Hematopoietic multipotent progenitor cell (in vitro differentiated cells): ENCODE data around the gene MOB1B. TPM values are rescaled to one million over a fixed set of nuclear protein-coding genes. Genes with fewer than 3 reads are reported as not detected.
"Not testable (repeated sequence)": the region's sequence is repeated elsewhere in the genome, so short reads cannot be mapped to it uniquely, and the experiment has no call there.

Source experiments
- DNase-seq, 3 donors: peaks; one replicate each; pipeline ENCODE4 v3.0.0-alpha.2; 2011 to 2015; ENCODE audit warnings: low read depth in 2 of 3, low spot score in 2 of 3
- total RNA-seq: library from RNA; depleted of rRNA; stranded (reverse); fragments of >200 nt; gene quantifications from one replicate; pipeline ENCODE4 v1.2.3, GENCODE V29; 2012

The MOB1B gene
- total RNA-seq, 1 donor: 4.8 TPM

DNA sequence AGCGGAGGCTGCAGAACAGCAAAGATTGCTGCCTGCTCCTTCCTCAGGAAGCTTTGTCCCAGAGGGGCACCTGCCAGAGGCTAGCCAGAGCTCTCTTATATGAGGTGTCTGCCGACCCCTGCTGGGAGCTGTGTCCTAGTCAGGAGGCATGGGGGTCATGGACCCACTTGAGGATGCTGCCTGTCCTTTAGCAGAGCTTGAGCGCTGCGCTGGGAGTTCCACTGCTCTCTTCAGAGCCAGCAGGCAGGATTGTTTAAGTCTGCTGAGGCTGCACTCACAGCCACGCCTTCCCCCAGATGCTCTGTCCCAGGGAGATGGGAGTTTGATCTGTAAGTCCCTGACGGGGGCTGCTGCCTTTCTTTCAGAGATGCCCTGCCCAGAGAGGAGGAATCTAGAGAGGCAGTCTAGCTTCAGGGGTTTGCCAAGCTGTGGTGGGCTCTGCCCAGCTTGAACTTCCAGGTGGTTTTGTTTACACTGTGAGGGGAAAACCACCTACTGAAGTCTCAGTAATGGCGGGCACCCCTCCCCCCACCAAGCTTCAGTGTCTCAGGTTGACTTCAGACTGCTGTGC lies 102.2 kb downstream of the MOB1B start:
- peak in 2 of 3 donors; percentile 26 to 42 for DNase-seq

DNA sequence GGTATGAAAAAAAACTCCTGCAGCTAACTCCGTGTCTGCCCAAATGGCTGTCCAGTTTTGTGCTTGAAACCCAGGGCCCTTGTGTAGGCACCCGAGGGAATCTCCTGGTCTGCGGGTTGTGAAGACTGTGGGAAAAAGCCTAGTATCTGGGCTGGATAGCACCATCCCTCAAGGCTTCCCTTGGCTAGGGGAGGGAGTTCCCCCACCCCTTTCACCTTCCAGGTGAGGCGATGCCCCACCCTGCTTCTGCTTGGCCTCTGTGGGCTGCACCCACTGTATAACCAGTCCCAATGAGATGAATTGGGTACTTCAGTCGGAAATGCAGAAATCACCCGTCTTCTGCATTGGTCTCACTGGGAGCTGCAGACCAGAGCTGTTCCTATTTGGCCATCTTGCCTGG lies 102.9 kb downstream of the MOB1B start:
- DNase-seq: not testable (repeated sequence)

DNA sequence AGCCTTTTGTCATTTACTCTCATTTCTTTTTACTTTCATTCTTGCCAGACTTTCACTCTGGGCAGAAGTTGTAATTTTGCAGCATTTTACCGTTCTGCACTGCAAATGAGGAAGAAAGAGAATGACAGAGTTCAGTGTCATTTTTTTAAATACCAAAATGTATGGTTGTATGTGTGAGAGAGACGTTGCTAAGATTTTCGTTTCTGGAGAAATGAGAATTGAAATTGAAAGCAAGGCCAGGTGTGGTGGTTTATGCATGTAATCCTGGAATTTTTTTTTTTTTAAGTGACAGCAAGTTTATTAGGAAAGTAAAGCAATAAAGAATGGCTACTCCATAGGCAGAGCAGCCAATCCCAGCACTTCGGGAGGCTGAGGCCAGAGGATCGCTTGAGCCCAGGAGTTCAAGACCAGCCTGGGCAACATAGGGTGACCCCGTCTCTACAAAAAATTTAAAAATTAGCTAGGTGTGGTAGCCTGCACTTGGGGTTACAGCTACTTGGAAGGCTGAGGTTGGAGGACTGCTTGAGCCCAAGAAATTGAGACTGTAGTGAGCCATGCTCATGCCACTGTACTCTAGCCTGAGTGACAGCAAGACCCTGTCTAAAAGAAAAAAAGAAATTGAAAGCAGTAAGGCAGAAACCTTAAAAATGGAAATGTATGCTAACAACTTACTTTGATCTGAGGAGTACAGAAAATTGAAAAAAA lies 104.2 kb downstream of the MOB1B start:
- DNase-seq: peak in 2 of 3 donors; percentile 50 to 81

DNA sequence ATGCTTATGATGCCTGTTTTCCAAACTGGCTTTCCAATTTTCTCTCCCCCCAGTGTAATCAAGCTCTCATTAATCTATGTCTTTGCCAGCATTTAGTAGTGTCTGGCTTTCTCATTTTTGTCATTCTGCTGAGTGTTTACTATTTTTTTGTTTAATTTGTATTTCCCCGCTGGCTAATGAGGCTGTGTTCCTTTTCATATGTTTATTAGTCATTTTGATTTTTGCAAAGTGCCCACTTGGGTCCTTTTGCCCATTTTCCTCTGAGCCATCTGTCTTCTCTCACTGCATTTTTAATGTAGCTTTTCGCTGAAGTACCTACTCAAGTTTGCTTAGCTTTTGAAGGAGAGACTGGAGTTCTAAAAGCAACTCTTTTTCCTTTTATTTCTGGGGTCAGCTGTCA lies 106.0 kb downstream of the MOB1B start:
- DNase-seq: no peak

DNA sequence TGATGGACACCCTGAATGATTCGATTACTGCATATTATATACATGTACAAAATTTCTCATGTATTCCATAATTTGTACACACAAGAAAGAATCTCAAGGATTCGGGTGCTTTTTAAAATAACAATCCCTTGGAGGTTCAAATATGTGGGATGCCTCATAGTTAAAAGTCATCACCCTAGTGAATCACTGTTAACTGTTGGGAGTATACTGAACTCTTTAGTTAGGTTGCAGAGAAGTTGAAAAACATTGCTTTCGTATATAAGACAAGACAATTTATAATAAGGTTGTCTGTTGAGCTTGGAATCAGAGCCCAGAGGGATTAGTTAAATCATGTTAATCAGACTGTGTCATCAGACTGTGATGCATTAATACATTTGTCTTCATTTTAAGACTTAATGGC lies 106.9 kb downstream of the MOB1B start:
- no peak for DNase-seq

DNA sequence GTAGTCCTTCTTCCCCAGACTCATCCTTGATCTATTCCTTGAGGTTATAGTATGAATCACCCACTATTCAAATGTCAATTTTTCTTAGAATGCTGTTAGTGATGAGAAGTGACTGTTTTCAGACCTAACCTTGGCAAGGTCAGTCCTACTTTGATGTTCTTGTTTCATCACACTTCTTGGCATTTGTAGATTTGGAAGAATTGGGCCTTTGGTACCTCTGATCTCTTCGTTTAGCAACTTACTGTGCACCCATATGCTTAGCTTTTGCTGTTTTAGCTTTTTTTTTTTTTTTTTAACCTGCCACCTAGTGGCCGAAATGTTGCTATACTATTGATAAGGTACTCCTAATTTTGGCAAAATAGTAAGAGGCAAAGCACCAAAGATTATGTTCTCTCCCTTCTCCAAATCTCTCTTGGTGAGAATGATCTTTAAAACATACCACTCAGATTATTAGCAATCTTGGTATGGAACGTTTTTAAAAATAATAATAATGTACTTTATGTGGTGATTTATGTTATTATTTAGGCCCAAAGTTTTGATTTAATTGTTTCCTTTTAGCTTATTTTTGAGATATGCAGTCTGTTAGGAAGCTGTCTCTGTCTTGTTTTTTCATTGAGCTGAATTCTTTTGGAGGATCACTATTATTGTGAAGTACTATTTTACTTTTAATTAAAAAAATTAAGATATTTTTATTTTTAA lies 107.9 kb downstream of the MOB1B start:
- DNase-seq: peak in 2 of 3 donors; percentile 47 to 66

DNA sequence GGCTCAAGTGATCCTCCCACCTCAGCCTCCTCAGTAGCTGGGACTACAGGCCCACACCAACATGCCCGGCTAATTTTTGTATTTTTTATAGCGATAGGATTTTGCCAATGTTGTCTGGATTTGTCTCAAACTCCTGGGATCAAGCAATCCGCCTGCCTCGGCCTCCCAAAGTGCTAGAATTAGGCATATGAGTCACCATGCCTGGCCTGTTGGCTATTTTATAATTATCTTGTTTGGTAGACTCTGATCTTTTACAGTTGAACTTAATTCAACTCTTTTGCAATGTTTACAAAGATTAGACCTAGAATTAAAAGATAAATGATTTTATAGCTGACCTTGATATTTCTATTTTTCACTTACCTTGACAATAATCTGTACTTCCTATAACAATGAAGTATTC lies 109.3 kb downstream of the MOB1B start:
- no peak for DNase-seq

DNA sequence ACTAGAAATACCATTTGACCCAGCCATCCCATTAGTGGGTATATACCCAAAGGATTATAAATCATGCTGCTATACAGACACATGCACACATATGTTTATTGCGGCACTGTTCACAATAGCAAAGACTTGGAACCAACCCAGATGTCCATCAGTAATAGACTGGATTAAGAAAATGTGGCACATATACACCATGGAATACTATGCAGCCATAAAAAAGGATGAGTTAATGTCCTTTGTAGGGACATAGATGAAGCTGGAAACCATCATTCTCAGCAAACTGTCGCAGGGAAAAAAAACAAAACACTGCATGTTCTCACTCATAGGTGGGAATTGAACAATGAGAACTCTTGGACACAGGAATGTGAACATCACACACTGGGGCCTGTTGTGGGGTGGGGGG lies 115.2 kb downstream of the MOB1B start:
- not testable (repeated sequence) for DNase-seq

DNA sequence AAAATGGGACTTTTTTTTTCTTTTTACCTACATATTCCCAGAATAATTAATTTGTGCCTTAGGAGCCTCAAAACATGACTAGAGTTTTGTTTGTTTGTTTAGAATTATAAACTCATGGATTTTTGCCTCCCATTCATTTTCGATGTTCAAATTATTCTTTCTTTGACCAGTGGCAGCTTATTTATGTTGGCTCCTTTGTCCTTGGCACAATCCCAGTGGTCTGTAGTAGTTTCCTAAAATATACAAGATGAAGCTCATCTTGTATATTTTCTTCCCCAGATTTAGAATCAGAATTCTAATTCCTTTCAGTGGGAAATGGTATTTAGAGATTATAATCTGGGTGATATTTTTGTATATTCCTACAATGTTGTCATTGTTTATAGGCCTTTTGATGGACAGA lies 118.4 kb downstream of the MOB1B start:
- no peak for DNase-seq

DNA sequence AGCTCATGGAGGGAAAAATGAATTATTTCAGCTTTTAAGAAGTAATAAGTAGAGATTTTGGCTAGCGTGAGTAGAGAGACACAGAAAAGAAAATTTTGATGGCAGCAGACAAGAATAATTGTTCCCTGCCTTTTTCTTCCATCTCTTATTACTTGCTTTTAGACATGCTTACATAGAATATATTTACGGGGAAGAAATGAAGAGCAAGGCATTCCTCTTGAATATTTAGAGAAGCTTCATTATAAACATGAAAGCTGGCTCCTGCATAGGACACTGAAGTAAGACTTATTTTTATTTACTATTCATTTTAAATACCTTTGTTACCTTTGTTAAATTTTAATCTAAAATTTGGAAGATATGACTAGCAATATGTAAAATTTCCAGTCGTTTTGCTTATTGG lies 123.5 kb downstream of the MOB1B start:
- DNase-seq: no peak

DNA sequence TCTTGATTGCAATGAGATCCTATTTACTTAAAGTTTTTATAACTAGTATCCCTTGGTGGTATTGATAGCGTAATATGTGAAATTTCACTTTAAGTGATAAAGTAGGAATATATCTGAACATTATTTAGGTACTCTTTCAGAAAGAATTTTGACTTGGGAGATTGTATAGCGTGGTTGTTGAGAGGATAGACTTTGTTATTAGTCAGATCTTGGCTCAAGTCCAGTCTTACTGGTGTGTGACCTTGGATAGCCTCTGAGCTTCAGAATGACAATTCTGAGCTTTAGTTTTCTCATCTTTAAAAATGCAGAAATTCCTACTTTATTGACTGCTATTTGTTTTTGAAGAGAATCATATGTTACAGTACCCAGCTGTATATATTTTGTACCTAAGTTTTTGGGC lies 123.9 kb downstream of the MOB1B start:
- DNase-seq: peak in 2 of 3 donors; percentile 26 to 28

DNA sequence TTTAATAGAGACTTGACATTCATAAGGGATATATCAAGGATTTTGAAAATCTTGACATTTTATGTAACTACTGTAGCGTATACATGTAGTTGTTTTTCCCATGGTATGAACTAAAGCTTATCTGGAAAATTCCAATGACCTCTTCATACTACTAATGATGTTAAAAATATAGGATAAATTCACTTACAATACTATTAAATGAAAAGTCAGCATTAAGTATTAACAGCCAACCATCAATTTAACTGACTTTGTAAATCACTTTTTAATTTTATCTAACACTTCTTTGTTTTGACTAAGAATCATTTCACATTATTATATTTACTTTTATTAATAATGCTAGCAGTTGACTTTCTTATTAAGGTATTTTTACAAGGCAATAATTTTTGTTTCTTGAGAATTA lies 125.4 kb downstream of the MOB1B start:
- DNase-seq: no peak

DNA sequence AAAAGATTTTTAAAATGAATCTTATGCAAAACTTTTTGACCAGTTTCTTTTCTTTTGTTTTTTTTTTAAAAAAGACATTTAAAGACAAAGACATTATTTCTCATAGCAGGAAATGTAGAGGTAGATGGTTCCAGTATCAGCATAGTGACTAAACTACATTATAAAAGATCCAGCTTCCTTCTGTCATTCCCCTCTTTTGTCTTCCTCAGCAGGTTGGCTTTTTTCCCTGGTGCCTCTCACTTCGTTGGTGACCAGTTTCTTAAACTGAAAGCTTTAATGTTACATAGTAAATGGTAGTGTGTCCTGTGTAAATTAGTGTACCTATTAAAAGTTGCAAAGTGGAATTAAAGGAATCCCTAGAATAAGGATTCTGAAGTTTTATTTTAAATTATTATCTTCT lies 127.3 kb downstream of the MOB1B start:
- DNase-seq: no peak

DNA sequence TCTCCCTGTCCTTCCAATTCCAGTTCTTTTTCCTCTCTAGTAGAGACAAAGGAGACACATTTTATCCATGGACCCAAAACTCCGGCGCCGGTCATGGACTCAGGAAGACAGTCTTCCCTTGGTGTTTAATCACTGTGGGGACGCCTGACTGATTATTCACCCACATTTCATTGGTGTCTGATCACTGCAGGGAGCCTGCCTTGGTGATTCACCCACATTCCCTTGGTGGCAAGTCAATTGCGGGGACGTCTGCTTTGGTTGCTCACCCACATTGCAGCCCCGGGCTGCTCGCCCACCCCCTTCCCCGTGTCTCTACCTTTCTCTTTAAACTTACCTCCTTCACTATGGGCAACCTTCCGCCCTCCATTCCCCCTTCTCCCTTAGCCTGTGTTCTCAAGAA lies 129.9 kb downstream of the MOB1B start:
- not testable (repeated sequence) for DNase-seq

Other genes with a start within 250 kb of the MOB1B start
- 5.9 TPM for gene JCHAIN, start 235.9 kb upstream of the MOB1B start, total RNA-seq
- gene UTP3, start 213.8 kb upstream of the MOB1B start, total RNA-seq: 12.7 TPM
- gene RUFY3, start 180.4 kb upstream of the MOB1B start, total RNA-seq: 15.6 TPM
- gene GRSF1, start 62.5 kb upstream of the MOB1B start, total RNA-seq: 29.4 TPM
- 20.7 TPM for gene DCK, start 91.3 kb downstream of the MOB1B start, total RNA-seq